Common myeloid progenitor, CD34-positive (primary cell): Measurements from ENCODE around the gene TJP1.

Source experiments
- CTCF ChIA-PET: fragments of 350-600 bp; sonication (Branson Sonifier 250); formaldehyde crosslinking; loops from one replicate; lab custom pipeline; 2021; ENCODE audit warnings: antibody characterized with exemption; lab: Charles Lee
- POLR2A ChIA-PET: fragments of 350-600 bp; sonication (Branson Sonifier 250); formaldehyde crosslinking; loops from one replicate; lab custom pipeline; 2021; ENCODE audit warnings: antibody characterized with exemption; lab: Charles Lee
- DNase-seq, 3 donors: peaks; one replicate each; pipeline versions ENCODE4 v3.0.0 to v3.0.0-alpha.2; 2013
- H3K27ac ChIP-seq, 2 experiments: 1 replicate in 1 of 2; 2 replicates in 1 of 2; pipeline ENCODE4 v1.7.0; 2013; ENCODE audit warnings: inconsistent platforms in 2 of 2, low read length in 2 of 2, mild to moderate bottlenecking in 2 of 2, low read depth in 1 of 2, moderate library complexity in 1 of 2; ENCODE audit not compliant: severe bottlenecking in 2 of 2, insufficient read depth in 1 of 2, poor library complexity in 1 of 2
- H3K27me3 ChIP-seq, 5 experiments: replicated peaks in 2 of 5; 1 replicate in 3 of 5; 2 replicates in 2 of 5; pipeline versions ENCODE4 v1.6.1 to v1.7.0; 2013; ENCODE audit warnings: low read length in 4 of 5, mild to moderate bottlenecking in 2 of 5, moderate library complexity in 2 of 5, inconsistent platforms in 1 of 5; ENCODE audit not compliant: insufficient read depth in 5 of 5, control insufficient read depth in 4 of 5
- H3K36me3 ChIP-seq, 4 experiments: 1 replicate in 2 of 4; 2 replicates in 2 of 4; pipeline versions ENCODE4 v1.6.1 to v1.7.0; 2013; ENCODE audit warnings: low read length in 3 of 4, control low read depth in 1 of 4, mild to moderate bottlenecking in 1 of 4; ENCODE audit not compliant: control insufficient read depth in 4 of 4, insufficient read depth in 4 of 4
- H3K4me1 ChIP-seq, 4 experiments: 1 replicate in 3 of 4; 2 replicates in 1 of 4; pipeline versions ENCODE4 v1.6.1 to v1.7.1; 2013; ENCODE audit warnings: low read length in 3 of 4, mild to moderate bottlenecking in 3 of 4, control low read depth in 1 of 4, inconsistent platforms in 1 of 4, moderate library complexity in 1 of 4; ENCODE audit not compliant: control insufficient read depth in 4 of 4, insufficient read depth in 4 of 4; ENCODE audit errors: control extremely low read depth in 1 of 4
- H3K4me3 ChIP-seq, 7 experiments: 1 replicate in 4 of 7; 2 replicates in 3 of 7; pipeline versions ENCODE4 v1.5.1 to v1.7.0; 2013; ENCODE audit warnings: mild to moderate bottlenecking in 7 of 7, low read length in 6 of 7, moderate library complexity in 6 of 7, inconsistent platforms in 2 of 7, low read depth in 2 of 7, control low read depth in 1 of 7; ENCODE audit not compliant: insufficient read depth in 4 of 7, control insufficient read depth in 1 of 7; ENCODE audit errors: extremely low read depth in 1 of 7
- H3K9me3 ChIP-seq, 5 experiments: 1 replicate in 4 of 5; 2 replicates in 1 of 5; pipeline versions ENCODE4 v1.6.1 to v1.7.1; 2013; ENCODE audit warnings: low read length in 4 of 5, mild to moderate bottlenecking in 2 of 5, inconsistent platforms in 1 of 5, low read depth in 1 of 5, moderate library complexity in 1 of 5; ENCODE audit not compliant: control insufficient read depth in 4 of 5, insufficient read depth in 2 of 5; ENCODE audit errors: control extremely low read depth in 1 of 5
- WGBS: methylation state at CpG from one replicate; pipeline ENCODE4 v1.1.5; 2013; ENCODE audit not compliant: insufficient coverage; 5-methylcytosine and 5-hydroxymethylcytosine counted together

TJP1 gene

DNA sequence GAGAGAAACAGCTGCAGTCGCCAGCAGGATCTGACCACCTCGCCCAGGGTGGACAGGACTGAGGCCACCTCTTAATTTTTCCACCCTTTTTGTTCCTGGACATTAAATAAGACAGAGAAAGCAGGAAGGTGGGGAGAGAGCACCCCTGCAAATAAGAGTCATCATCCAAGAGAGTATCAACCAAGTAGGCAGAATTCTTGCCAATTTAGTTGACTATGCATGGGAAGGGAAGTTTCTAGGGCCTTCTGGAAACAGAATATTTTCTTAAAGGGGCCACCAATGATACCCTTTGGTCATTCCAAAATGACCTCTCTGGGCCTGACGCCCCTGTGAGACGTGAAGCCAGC lies 136.2 kb downstream of the TJP1 start:
- CTCF ChIA-PET: no interaction called here
- Histone ChIP-seq H3K27ac (no peak overlapping the region), H3K9me3 (peaks cover 0 to 3% (median 0%) of the 10 kb centered on the region in 5 experiments), H3K27me3 (peaks cover 0 to 20% (median 0%) of the 10 kb centered on the region in 5 experiments), H3K4me1 (no peaks in the 10 kb centered on the region), H3K4me3 (no peak overlapping the region), H3K36me3 (no peaks in the 10 kb centered on the region)
- DNase-seq: no peak
- POLR2A ChIA-PET: no interaction called here
- WGBS: 87% methylated on average over 3 of the region's 4 CpGs

- no peak overlapping the region for H3K27ac ChIP-seq
- CTCF ChIA-PET: no interaction called here
- H3K4me3 ChIP-seq: no peak overlapping the region
- no peak for DNase-seq
- peaks cover 0 to 20% (median 0%) of the 10 kb centered on the region in 5 experiments for H3K27me3 ChIP-seq
- POLR2A ChIA-PET: no interaction called here
- H3K36me3 ChIP-seq: no peaks in the 10 kb centered on the region
- H3K4me1 ChIP-seq: no peaks in the 10 kb centered on the region
- H3K9me3 ChIP-seq: peaks cover 0 to 3% (median 0%) of the 10 kb centered on the region in 5 experiments
- whole genome bisulfite sequencing: 93% methylated on average over 8 of the region's 20 CpGs
Measured at GRCh38 chr15:29685156-29686078, 136.9 kb downstream of the TJP1 start.

- CTCF ChIA-PET: no interaction called here
- POLR2A ChIA-PET: interaction anchor here (0.7 kb wide), 1 partner anchor 19 kb away, joined by 3 read pairs; no protein-coding TSS in a partner anchor
- 94% methylated on average over 3 of the region's 3 CpGs for WGBS
- Histone ChIP-seq H3K36me3 (no peaks in the 10 kb centered on the region), H3K27me3 (peaks cover 0 to 21% (median 0%) of the 10 kb centered on the region in 5 experiments), H3K4me3 (no peak overlapping the region), H3K4me1 (peaks cover 0 to 5% (median 2%) of the 10 kb centered on the region in 4 experiments), H3K9me3 (peaks cover 0 to 3% (median 0%) of the 10 kb centered on the region in 5 experiments), H3K27ac (no peak overlapping the region)
- no peak for DNase-seq
Measured at GRCh38 chr15:29682781-29683180, 139.5 kb downstream of the TJP1 start.

- peaks cover 0 to 21% (median 0%) of the 10 kb centered on the region in 5 experiments for H3K27me3 ChIP-seq
- whole genome bisulfite sequencing: 98% methylated on average over 4 of the region's 4 CpGs
- H3K9me3 ChIP-seq: peaks cover 0 to 3% (median 0%) of the 10 kb centered on the region in 5 experiments
- H3K27ac ChIP-seq: no peak overlapping the region
- H3K36me3 ChIP-seq: no peaks in the 10 kb centered on the region
- CTCF ChIA-PET: no interaction called here
- no peak overlapping the region for H3K4me3 ChIP-seq
- DNase-seq: no peak
- POLR2A ChIA-PET: interaction anchor here (0.7 kb wide), 1 partner anchor 20 kb away, joined by 3 read pairs; no protein-coding TSS in a partner anchor
- H3K4me1 ChIP-seq: peaks cover 0 to 6% (median 2%) of the 10 kb centered on the region in 4 experiments
Measured at GRCh38 chr15:29682361-29682760, 139.9 kb downstream of the TJP1 start.

- CTCF ChIA-PET: no interaction called here
- 85% methylated on average over 9 of the region's 9 CpGs for WGBS
Measured at GRCh38 chr15:29681946-29682345, 140.3 kb downstream of the TJP1 start.

DNA sequence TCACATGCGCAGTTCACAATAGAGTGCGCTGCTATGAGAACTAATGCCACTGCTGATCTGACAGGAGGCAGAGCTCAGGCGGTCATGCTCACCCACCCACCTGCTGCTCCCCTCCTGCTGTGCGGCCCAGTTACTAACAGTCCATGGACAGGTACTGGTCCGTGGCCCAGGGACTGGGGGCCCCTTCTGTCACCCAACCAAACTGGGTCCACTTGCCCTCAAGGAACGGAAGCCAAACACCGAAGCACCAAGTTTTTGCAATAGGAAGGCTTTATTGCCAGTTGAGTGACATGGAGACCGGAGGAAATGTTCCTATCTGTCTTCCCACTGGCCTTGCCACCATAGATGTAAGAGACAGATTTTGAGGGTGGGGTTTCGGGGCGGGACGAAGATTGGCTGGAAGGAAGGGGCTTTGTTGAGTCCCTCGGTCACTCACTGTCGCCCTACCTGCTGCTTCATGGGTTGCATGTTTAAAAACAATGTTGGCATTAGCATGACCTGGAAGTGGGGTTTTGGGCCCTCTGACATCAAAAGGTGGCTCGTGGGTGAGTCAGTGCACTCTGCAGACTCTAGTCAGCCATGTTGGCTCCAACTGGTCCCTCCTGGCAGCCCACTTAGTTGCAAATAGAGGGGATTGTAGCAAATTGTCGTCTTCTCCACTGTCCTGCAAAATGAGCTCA lies 141.0 kb downstream of the TJP1 start:
- no peak for DNase-seq
- ChIA-PET POLR2A (no interaction called here), CTCF (interaction anchor here (0.8 kb wide), 1 partner anchor 62 kb away, joined by 3 read pairs; no protein-coding TSS in a partner anchor)
- no peak overlapping the region for H3K4me3 ChIP-seq
- H3K27ac ChIP-seq: no peak overlapping the region
- no peaks in the 10 kb centered on the region for H3K36me3 ChIP-seq
- peaks cover 0 to 6% (median 2%) of the 10 kb centered on the region in 4 experiments for H3K4me1 ChIP-seq
- peaks cover 0 to 32% (median 6%) of the 10 kb centered on the region in 5 experiments for H3K27me3 ChIP-seq
- H3K9me3 ChIP-seq: peaks cover 0 to 3% (median 0%) of the 10 kb centered on the region in 5 experiments
- WGBS: 98% methylated on average over 11 of the region's 15 CpGs

More at GRCh38 chr15:29681946-29682345, 140.3 kb downstream of the TJP1 start:
- POLR2A ChIA-PET: no interaction called here
- H3K27me3 ChIP-seq: peaks cover 0 to 25% (median under 1%) of the 10 kb centered on the region in 5 experiments
- no peak overlapping the region for H3K4me3 ChIP-seq
- H3K27ac ChIP-seq: no peak overlapping the region
- peaks cover 0 to 3% (median 0%) of the 10 kb centered on the region in 5 experiments for H3K9me3 ChIP-seq
- peaks cover 0 to 6% (median 2%) of the 10 kb centered on the region in 4 experiments for H3K4me1 ChIP-seq
- H3K36me3 ChIP-seq: no peaks in the 10 kb centered on the region
- DNase-seq: no peak
